Hepatocyte (in vitro differentiated cells): Measurements from ENCODE around the gene TBC1D1. TPM values are rescaled to one million over a fixed set of nuclear protein-coding genes. Genes with fewer than 3 reads are reported as not detected.
A peak's percentile ranks its signal among the peaks of the same experiment; 100 is the strongest.

Experiments used
- DNase-seq: peaks from one replicate; pipeline ENCODE4 v3.0.0-alpha.2; 2016; ENCODE audit warnings: low spot score
- H2AFZ ChIP-seq: fragments of 200-600 bp; sonication (generic); 2 replicates; pipeline ENCODE4 v1.6.0; 2016; ENCODE audit warnings: antibody characterized with exemption, mild to moderate bottlenecking
- H3K27ac ChIP-seq: fragments of 200-600 bp; sonication (generic); 2 replicates; pipeline ENCODE4 v1.5.1; 2016; ENCODE audit warnings: mild to moderate bottlenecking
- H3K27me3 ChIP-seq: fragments of 200-600 bp; sonication (generic); 2 replicates; pipeline ENCODE4 v1.6.1; 2016
- H3K36me3 ChIP-seq: fragments of 200-600 bp; sonication (generic); replicated peaks from 2 replicates; pipeline ENCODE4 v1.5.1; 2016; ENCODE audit warnings: low read depth; ENCODE audit not compliant: insufficient read depth
- H3K4me1 ChIP-seq: fragments of 200-600 bp; sonication (generic); 2 replicates; pipeline ENCODE4 v1.5.1; 2016; ENCODE audit warnings: mild to moderate bottlenecking, moderate library complexity; ENCODE audit not compliant: insufficient read depth
- H3K4me2 ChIP-seq: fragments of 200-600 bp; sonication (generic); 2 replicates; pipeline ENCODE4 v1.6.0; 2016
- H3K4me3 ChIP-seq: fragments of 200-600 bp; sonication (generic); 2 replicates; pipeline ENCODE4 v1.5.1; 2016; ENCODE audit warnings: mild to moderate bottlenecking
- H3K79me2 ChIP-seq: fragments of 200-600 bp; sonication (generic); 2 replicates; pipeline ENCODE4 v1.6.0; 2017; ENCODE audit warnings: mild to moderate bottlenecking
- H3K9me2 ChIP-seq: fragments of 200-600 bp; sonication (generic); replicated peaks from 2 replicates; pipeline ENCODE4 v1.6.0; 2017; ENCODE audit warnings: mild to moderate bottlenecking; ENCODE audit not compliant: insufficient read depth
- H3K9me3 ChIP-seq: fragments of 200-600 bp; sonication (generic); 2 replicates; pipeline ENCODE4 v1.5.1; 2016; ENCODE audit warnings: low read depth, mild to moderate bottlenecking
- H4K20me1 ChIP-seq: fragments of 200-600 bp; sonication (generic); 2 replicates; pipeline ENCODE4 v1.6.0; 2016; ENCODE audit warnings: mild to moderate bottlenecking; ENCODE audit not compliant: insufficient read depth, poor library complexity, severe bottlenecking
- CTCF ChIP-seq: fragments of 200-600 bp; sonication (generic); IDR thresholded peaks from 2 replicates; pipeline ENCODE4 v1.5.1; 2016; ENCODE audit warnings: antibody characterized with exemption, mild to moderate bottlenecking; ENCODE audit not compliant: poor library complexity
- EZH2 ChIP-seq: fragments of 200-600 bp; sonication (generic); IDR thresholded peaks from 2 replicates; pipeline ENCODE4 v1.6.1; 2016; ENCODE audit warnings: antibody characterized with exemption, mild to moderate bottlenecking, borderline replicate concordance
- EZH2phosphoT487 ChIP-seq: fragments of 200-600 bp; sonication (generic); IDR thresholded peaks from one replicate; pipeline ENCODE4 v1.6.1; 2018; ENCODE audit warnings: antibody characterized with exemption, mild to moderate bottlenecking, low read depth, moderate library complexity; ENCODE audit not compliant: unreplicated experiment, severe bottlenecking
- WGBS: methylation state at CpG from one replicate; pipeline ENCODE4 v1.1.6; 2016; ENCODE audit warnings: low lambda C conversion rate; ENCODE audit errors: missing lambda C conversion rate; 5-methylcytosine and 5-hydroxymethylcytosine counted together
- polyA plus RNA-seq: library from polyadenylated mRNA; unstranded; fragments of >200 nt; fragmentation: Nextera tagmentation; extraction: Ambion mirVana; gene quantifications from 2 replicates; pipeline ENCODE4 v1.2.1, GENCODE V29; 2016
- total RNA-seq: library from RNA; depleted of rRNA; stranded (reverse); fragments of >200 nt; gene quantifications from 2 replicates; pipeline ENCODE4 v1.2.3, GENCODE V29; 2014

Gene TBC1D1
- total and polyA plus RNA-seq, 2 experiments from 2014 or later: 45.6 to 117 TPM

- no peak overlapping the region for H3K27ac ChIP-seq
- no peak for DNase-seq
- no peak overlapping the region for H3K4me2 ChIP-seq
- H3K27me3 ChIP-seq: no peaks in the 10 kb centered on the region
- WGBS: 91% methylated on average over 4 of the region's 4 CpGs
- H3K4me3 ChIP-seq: no peak overlapping the region
- no peaks in the 10 kb centered on the region for H3K79me2 ChIP-seq
- no peaks in the 10 kb centered on the region for H3K9me2 ChIP-seq
- H2AFZ ChIP-seq: no peak overlapping the region
- no peaks in the 10 kb centered on the region for H3K36me3 ChIP-seq
- no peaks in the 10 kb centered on the region for H3K9me3 ChIP-seq
- peaks cover 33% of the 10 kb centered on the region for H3K4me1 ChIP-seq
- H4K20me1 ChIP-seq: no peaks in the 10 kb centered on the region
- TF ChIP-seq EZH2 (no peak), CTCF (no peak), EZH2phosphoT487 (no peak)
Observed at GRCh38 chr4:38117591-38117990, 226.7 kb downstream of the TBC1D1 start.

- no peaks in the 10 kb centered on the region for H3K9me2 ChIP-seq
- H3K4me1 ChIP-seq: peaks cover 25% of the 10 kb centered on the region
- no peak overlapping the region for H3K4me3 ChIP-seq
- H3K27ac ChIP-seq: peak overlapping the region; percentile 79
- no peaks in the 10 kb centered on the region for H3K27me3 ChIP-seq
- H4K20me1 ChIP-seq: no peaks in the 10 kb centered on the region
- peak overlapping the region; percentile 30 for H3K4me2 ChIP-seq
- peak; percentile 53 for DNase-seq
- no peak for TF ChIP-seq CTCF
- H3K79me2 ChIP-seq: no peaks in the 10 kb centered on the region
- H3K36me3 ChIP-seq: no peaks in the 10 kb centered on the region
- whole genome bisulfite sequencing: 33% methylated on average over 7 of the region's 7 CpGs
- H3K9me3 ChIP-seq: no peaks in the 10 kb centered on the region
- H2AFZ ChIP-seq: no peak overlapping the region
Observed at GRCh38 chr4:38119668-38120385, 228.9 kb downstream of the TBC1D1 start.

GRCh38 chr4:38120772-38121171 is 229.9 kb downstream of the TBC1D1 start:
- Histone ChIP-seq H3K9me3 (no peaks in the 10 kb centered on the region), H3K4me2 (no peak overlapping the region), H3K4me3 (no peak overlapping the region), H3K4me1 (peaks cover 33% of the 10 kb centered on the region), H3K27ac (peak overlapping the region; percentile 79), H4K20me1 (no peaks in the 10 kb centered on the region), H3K79me2 (no peaks in the 10 kb centered on the region), H2AFZ (no peak overlapping the region), H3K27me3 (no peaks in the 10 kb centered on the region), H3K36me3 (no peaks in the 10 kb centered on the region), H3K9me2 (no peaks in the 10 kb centered on the region)
- DNase-seq: no peak
- TF ChIP-seq EZH2: no peak
- no peak for TF ChIP-seq EZH2phosphoT487
- no peak for TF ChIP-seq CTCF
- WGBS: 91% methylated on average over 4 of the region's 4 CpGs

- Histone ChIP-seq H3K9me3 (no peaks in the 10 kb centered on the region), H3K4me3 (no peak overlapping the region), H3K9me2 (no peaks in the 10 kb centered on the region), H3K36me3 (no peaks in the 10 kb centered on the region), H3K4me2 (no peak overlapping the region), H2AFZ (no peak overlapping the region), H3K4me1 (peaks cover 33% of the 10 kb centered on the region), H3K79me2 (no peaks in the 10 kb centered on the region), H4K20me1 (no peaks in the 10 kb centered on the region), H3K27me3 (no peaks in the 10 kb centered on the region), H3K27ac (no peak overlapping the region)
- WGBS: 97% methylated on average over 6 of the region's 6 CpGs
- no peak for DNase-seq
- TF ChIP-seq EZH2 (no peak), CTCF (no peak), EZH2phosphoT487 (no peak)
Observed at GRCh38 chr4:38122060-38122459, 231.2 kb downstream of the TBC1D1 start.
